ENCODE measurements around the gene OPA1.

OPA1 gene

DNA sequence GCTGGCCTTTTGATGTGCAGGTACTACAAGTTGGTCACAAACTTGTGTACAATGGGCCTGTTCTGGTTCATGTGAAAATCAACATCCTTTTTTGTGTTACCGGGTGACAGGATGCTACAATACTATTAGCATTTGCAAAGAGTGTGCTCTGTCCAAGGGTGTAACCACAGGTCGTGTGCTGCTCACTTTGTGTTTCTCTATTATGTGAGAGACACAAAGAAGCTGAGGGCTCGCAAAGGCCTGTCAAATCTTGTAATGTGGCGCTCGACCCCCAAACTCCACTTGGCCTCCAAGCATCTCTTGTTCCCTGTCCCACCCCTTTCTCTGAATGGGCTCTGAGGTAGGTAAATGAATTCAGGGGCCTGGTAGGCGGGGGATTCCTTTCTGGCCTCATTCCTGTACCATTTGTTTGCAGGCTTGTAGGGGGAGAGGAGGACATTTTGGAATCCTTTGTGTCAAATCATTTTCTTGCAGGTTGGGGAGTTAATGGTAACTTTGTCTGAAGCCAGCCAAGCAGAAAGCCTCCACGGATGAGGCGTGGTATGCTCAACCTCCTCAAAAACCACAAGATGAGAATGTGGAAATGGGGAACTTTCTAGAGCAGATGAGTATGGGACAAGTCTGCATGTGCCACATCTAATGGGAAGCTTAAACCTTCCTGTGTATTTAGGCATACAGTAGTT is 109.1 kb downstream of the OPA1 start:
- TF ChIP-seq, protein P1, sequence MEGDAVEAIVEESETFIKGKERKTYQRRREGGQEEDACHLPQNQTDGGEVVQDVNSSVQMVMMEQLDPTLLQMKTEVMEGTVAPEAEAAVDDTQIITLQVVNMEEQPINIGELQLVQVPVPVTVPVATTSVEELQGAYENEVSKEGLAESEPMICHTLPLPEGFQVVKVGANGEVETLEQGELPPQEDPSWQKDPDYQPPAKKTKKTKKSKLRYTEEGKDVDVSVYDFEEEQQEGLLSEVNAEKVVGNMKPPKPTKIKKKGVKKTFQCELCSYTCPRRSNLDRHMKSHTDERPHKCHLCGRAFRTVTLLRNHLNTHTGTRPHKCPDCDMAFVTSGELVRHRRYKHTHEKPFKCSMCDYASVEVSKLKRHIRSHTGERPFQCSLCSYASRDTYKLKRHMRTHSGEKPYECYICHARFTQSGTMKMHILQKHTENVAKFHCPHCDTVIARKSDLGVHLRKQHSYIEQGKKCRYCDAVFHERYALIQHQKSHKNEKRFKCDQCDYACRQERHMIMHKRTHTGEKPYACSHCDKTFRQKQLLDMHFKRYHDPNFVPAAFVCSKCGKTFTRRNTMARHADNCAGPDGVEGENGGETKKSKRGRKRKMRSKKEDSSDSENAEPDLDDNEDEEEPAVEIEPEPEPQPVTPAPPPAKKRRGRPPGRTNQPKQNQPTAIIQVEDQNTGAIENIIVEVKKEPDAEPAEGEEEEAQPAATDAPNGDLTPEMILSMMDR (IDR thresholded peaks at IDR 0.05; ENCODE audit: low read length, missing control alignments): no peak
- no peak overlapping the region for H3K4me3 ChIP-seq (replicated peaks; ENCODE audit: low read depth, low read length)
- no peak for DNase-seq (ENCODE audit: low read depth)

DNA sequence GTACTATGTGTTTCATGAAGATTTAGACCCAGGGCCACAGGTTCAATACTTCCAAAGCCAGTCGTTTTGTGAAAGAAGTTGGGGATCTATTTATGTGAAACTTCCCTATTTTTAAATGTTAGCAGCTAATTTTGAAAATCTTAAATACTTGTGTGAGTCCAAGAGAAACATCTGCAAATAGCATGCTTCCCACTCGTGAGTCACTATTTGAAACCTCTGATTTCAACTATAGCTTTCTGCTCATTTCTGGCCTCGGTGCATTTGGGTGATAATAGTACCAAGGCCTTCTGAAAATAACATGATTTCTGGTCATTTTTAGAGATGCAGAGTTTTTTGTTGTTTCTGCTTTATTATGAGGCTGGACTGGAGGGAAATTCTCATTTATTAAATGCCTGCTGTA is 110.0 kb downstream of the OPA1 start:
- no peak overlapping the region for H3K4me3 ChIP-seq (replicated peaks; ENCODE audit: low read depth, low read length)
- peak; percentile 6 for DNase-seq (ENCODE audit: low read depth)
- TF ChIP-seq, protein P1 (IDR thresholded peaks at IDR 0.05; ENCODE audit: low read length, missing control alignments): no peak

DNA sequence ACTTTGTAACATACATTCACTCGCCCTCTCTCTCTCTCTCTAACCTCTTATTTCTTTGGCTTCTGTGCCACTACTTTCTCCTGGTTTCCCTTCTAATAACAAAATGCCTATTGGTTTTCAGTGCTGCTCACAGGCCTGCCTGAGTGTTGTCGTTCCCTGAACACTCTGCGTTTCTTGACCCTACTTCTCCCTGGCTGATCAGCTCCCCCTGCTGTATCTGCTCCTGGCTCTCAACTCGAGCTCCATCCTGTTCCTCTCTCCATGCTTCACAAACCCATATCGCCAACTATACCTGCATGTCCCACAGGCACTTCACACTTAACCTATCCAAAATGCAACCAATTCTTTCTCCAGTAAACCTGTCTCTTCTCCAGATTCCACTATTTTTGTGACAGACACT is 111.4 kb downstream of the OPA1 start:
- no peak for DNase-seq (ENCODE audit: low read depth)
- TF ChIP-seq, protein P1 (IDR thresholded peaks at IDR 0.05; ENCODE audit: low read length, missing control alignments): no peak

DNA sequence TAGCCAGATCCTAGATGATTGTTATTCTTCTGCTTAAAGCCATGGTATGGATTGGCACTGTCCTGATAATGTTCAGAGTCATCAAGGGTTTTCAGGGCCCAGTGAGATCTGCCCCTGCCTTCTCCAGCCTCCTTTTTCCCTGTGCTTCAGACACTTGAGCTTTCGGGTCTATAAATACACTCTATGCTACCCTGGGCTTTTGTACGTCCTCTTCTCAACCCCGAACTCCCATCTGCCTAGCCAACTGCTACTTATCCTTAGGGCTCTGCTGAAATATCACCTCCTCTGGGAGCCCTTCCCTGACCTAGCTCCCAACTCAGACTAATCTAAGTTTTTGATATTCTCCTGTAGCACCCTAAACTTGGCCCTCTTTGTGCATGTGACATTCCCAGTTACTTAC is 115.3 kb downstream of the OPA1 start:
- DNase-seq (ENCODE audit: low read depth): no peak
- no peak overlapping the region for H3K4me3 ChIP-seq (replicated peaks; ENCODE audit: low read depth, low read length)
- TF ChIP-seq, protein P1 (IDR thresholded peaks at IDR 0.05; ENCODE audit: low read length, missing control alignments): no peak

More for the DNA sequence above, 111.4 kb downstream of the OPA1 start:
- no peak overlapping the region for H3K4me3 ChIP-seq (replicated peaks; ENCODE audit: low read depth, low read length)

DNA sequence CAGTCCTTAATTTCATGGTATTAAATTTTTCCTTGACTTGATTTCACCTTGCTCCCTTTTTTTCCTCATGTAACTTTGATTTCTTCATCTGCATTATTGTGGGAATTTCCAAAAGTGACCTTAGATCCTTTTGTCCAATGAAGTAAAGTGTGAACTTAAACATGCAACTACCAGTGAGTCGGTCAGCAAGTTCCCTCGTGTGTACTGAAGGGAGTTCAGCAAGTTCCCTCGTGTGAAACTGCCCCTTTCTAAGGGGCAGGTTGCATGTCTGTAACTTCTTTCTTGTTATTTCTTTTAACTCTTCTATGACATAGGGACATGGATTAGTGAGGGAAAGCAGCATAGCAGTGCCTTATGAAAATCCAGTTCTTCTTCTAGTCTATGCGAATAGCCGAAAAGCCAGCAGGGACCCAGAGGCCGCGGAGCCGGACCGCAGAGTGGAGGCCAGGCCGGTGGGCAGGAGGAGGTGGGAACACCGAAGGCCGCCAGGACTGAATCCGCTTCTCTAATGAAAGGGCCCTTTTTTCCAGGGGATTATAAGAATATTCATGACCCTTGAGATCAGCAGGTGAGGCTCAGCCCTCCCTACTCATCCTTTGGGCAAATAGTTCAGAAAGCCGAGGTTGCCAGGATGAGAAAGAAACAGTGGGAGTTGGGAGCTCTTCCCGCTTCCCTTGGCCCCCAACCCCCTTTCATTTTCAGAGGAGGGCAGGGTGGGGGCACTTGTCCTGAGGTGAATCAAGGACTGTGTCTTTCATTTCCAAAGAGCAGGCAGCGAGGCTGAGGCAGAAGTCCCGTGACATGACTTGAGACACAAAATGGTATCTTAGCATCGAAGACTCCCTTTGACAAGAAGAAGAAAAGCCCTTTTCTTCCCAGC is 117.5 kb downstream of the OPA1 start:
- DNase-seq (ENCODE audit: low read depth): no peak
- no peak overlapping the region for H3K4me3 ChIP-seq (replicated peaks; ENCODE audit: low read depth, low read length)
- TF ChIP-seq, protein P1 (IDR thresholded peaks at IDR 0.05; ENCODE audit: low read length, missing control alignments): no peak

DNA sequence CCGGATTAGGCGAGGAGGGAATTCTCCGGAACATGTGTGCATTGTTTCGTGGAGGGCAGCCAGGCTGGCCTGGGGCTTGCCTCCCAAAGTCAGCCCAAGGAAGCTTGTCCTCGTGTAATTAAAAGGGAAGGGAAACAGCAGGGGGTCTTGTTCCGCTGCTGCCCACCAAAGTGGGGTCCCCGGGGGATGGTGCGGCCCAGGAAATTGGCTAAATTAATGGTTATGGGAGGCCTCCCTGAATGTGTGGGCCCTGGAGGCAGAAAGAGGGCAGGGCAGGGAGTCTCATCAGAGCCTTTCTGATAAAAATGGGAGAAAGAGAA is 118.1 kb downstream of the OPA1 start:
- DNase-seq (ENCODE audit: low read depth): no peak
- TF ChIP-seq, protein P1 (IDR thresholded peaks at IDR 0.05; ENCODE audit: low read length, missing control alignments): no peak
- H3K4me3 ChIP-seq (replicated peaks; ENCODE audit: low read depth, low read length): no peak overlapping the region

Measured in fibroblast of pulmonary artery (primary cell).